Mucosa of descending colon (tissue), 3 donors: ENCODE results near the gene ANKRD13A. TPM values are rescaled to one million over a fixed set of nuclear protein-coding genes. Genes with fewer than 3 reads are reported as not detected.

Experiments used
- ATAC-seq: fragments of 200-7000 bp; cut with Tn5 transposase; one replicate; pipeline ENCODE4 v1.9.1; 2020; ENCODE audit warnings: mild to moderate bottlenecking, moderate library complexity
- DNase-seq, 3 donors: peaks; one replicate each; pipeline ENCODE4 v3.0.0-alpha.2; 2020
- H3K36me3 ChIP-seq: fragments of 200-600 bp; one replicate; pipeline ENCODE4 v1.8.0; 2021; ENCODE audit warnings: low read depth, mild to moderate bottlenecking
- H3K4me1 ChIP-seq: fragments of 200-600 bp; one replicate; pipeline ENCODE4 v1.8.0; 2021; ENCODE audit warnings: low read depth, mild to moderate bottlenecking
- H3K4me3 ChIP-seq: fragments of 200-600 bp; one replicate; pipeline ENCODE4 v1.8.0; 2021; ENCODE audit warnings: mild to moderate bottlenecking
- H3K9me3 ChIP-seq: fragments of 200-600 bp; one replicate; pipeline ENCODE4 v1.8.0; 2021; ENCODE audit warnings: mild to moderate bottlenecking
- intact Hi-C, 2 donors: fragments of 100-400 bp; cut with DNase I in 1 of 2; cut with micrococcal nuclease in 1 of 2; formaldehyde crosslinking; loops; one replicate each; pipeline versions ENCODE4 v1.11.0 to v1.11.1; 2022; cut with DNase I, micrococcal nuclease
- total RNA-seq, 3 donors: library from RNA; stranded (reverse); fragmentation: NEBNext Ultra II Directional in 2 of 3; extraction: Animal tissue kit (Norgen Biotek cat#: 25700) in 2 of 3; gene quantifications; one replicate each; pipeline versions ENCODE4 v1.2.1 to v1.2.4, GENCODE V29; 2021 to 2023
- TF ChIP-seq, protein P1 (sequence below): fragments of 200-600 bp; IDR thresholded peaks from one replicate; pipeline ENCODE4 v1.8.0; 2022; ENCODE audit warnings: antibody characterized with exemption, mild to moderate bottlenecking
- donor health status: DM: no; HTN: no; CAD: no; lungs with moderate emphysema.
- donor health status: DM: no; HTN: no; CAD: no.
- donor health status: DM: no; HTN: yes; CAD: no.

Gene ANKRD13A
- total RNA-seq, 3 donors from 2014 or later, result 56.0 to 75.2 (median 63.9) TPM

DNA sequence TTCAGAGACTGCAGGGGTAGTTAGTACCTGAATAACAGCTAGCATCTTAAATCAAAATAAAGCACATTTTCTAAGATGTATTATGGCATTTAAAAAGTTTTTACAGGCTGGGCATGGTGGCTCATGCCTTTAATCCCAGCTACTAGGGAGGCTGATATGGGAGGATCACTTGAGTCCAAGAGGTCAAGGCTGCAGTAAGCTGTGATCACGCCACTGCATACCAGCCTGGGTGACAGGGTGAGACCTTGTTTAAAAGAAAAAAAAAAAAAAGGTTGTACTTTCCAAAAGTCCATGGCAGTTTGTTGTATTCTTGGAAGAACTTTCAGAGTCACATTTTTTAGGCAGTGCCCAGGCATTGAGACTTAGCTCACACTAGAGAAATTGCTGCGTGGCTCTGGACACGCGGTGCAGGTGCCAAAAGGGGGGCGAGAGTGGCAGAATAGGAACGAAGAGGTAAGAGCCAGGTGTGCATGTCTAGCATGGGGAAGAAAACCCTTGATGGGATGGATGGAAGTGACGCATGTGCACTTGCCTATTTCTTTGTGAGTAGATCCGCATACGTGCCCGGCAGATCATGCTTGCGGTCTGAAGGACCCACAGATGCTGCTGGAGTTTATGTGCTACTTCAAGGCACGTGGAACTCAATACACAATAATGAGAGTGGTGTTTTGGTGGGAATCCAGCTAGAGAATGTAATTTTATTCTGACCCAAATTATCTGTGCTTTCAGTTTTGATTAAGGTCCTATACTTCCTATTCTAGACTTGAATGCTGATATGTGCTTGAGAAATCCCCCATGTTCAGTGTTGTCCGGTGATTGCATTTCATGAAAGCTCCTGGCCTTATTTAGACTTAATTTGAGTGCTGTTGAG is 11.9 kb downstream of the ANKRD13A start:
- H3K4me3 ChIP-seq, result no peak overlapping the region
- H3K36me3 ChIP-seq, result no peaks in the 10 kb centered on the region
- ATAC-seq (peak; percentile 61), DNase-seq (no peak)
- H3K4me1 ChIP-seq, result peaks cover 3% of the 10 kb centered on the region
- TF ChIP-seq, protein P1, sequence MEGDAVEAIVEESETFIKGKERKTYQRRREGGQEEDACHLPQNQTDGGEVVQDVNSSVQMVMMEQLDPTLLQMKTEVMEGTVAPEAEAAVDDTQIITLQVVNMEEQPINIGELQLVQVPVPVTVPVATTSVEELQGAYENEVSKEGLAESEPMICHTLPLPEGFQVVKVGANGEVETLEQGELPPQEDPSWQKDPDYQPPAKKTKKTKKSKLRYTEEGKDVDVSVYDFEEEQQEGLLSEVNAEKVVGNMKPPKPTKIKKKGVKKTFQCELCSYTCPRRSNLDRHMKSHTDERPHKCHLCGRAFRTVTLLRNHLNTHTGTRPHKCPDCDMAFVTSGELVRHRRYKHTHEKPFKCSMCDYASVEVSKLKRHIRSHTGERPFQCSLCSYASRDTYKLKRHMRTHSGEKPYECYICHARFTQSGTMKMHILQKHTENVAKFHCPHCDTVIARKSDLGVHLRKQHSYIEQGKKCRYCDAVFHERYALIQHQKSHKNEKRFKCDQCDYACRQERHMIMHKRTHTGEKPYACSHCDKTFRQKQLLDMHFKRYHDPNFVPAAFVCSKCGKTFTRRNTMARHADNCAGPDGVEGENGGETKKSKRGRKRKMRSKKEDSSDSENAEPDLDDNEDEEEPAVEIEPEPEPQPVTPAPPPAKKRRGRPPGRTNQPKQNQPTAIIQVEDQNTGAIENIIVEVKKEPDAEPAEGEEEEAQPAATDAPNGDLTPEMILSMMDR, result no peak
- intact Hi-C loops, result no loop called here
- H3K9me3 ChIP-seq, result no peaks in the 10 kb centered on the region

DNA sequence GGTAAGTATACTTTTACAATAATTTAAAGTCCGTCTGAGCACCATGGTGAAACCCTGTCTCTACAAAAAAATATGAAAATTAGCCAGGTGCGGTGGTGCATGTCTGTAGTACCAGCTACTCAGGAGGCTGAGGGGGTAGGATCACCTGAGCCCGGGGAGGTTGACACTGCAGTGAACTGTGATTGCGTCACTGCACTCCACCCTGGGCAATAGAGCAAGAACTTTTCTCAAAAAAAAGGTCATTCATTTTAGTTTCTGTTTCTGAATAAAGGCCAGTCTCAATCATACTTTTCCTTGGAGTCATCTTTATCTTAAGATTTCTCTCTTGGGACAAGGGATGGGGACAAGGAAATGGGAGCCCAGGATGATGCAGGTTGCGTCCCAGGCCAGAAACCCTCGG is 12.9 kb downstream of the ANKRD13A start:
- H3K4me3 ChIP-seq, result no peak overlapping the region
- DNase-seq (peak in 1 of 3 donors; percentile 67), ATAC-seq (peak; percentile 82)
- no peaks in the 10 kb centered on the region for H3K36me3 ChIP-seq
- TF ChIP-seq, protein P1, result no peak
- peaks cover 3% of the 10 kb centered on the region for H3K4me1 ChIP-seq
- H3K9me3 ChIP-seq, result no peaks in the 10 kb centered on the region
- intact Hi-C loops, result no loop called here

DNA sequence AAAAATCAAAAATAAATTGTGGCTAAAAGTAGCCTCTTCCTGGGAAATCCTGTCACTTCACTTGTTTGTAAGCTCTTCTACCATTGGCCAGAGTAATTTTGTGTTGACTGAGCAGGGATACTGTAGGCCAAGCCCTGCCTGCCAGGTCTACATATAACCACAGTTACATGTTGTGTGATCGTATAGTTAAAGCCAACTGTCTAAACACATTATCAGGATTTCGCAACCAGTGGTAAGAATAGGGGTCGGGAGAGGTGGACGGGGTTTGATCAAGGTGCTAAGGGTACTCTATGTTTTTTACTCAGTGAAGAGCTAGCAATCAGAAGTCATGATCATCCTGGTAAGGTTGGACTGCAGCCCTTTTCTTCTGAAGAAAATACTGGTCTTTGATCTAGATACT is 13.4 kb downstream of the ANKRD13A start:
- ATAC-seq (no peak), DNase-seq (no peak)
- no peak overlapping the region for H3K4me3 ChIP-seq
- H3K4me1 ChIP-seq, result peaks cover 3% of the 10 kb centered on the region
- no peaks in the 10 kb centered on the region for H3K9me3 ChIP-seq
- no peaks in the 10 kb centered on the region for H3K36me3 ChIP-seq
- TF ChIP-seq, protein P1, result no peak
- intact Hi-C loops, result no loop called here

DNA sequence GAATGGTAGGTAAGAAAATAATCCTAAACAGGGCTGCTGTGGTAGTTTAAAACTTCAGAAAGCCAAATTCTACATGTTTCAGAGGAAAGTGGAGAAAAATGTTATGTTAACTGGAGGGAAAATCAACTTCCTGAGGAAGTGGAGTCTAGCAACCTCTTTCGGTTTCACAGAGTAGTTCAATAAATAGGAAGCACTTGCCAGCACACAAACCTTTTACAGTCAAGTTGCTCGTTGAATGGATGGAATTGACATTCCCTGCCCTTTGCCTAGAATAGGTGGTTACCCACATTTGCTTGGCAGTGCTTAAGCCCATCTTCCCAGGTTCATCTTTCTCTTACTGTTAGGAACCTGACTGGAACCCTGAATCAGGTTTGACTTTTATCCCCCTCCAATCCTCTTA is 15.9 kb downstream of the ANKRD13A start:
- intact Hi-C loops, result no loop called here
- TF ChIP-seq, protein P1, result no peak
- H3K9me3 ChIP-seq, result no peaks in the 10 kb centered on the region
- DNase-seq, result no peak
- ATAC-seq, result peak; percentile 31
- no peak overlapping the region for H3K4me3 ChIP-seq
- peaks cover 3% of the 10 kb centered on the region for H3K4me1 ChIP-seq
- no peaks in the 10 kb centered on the region for H3K36me3 ChIP-seq

DNA sequence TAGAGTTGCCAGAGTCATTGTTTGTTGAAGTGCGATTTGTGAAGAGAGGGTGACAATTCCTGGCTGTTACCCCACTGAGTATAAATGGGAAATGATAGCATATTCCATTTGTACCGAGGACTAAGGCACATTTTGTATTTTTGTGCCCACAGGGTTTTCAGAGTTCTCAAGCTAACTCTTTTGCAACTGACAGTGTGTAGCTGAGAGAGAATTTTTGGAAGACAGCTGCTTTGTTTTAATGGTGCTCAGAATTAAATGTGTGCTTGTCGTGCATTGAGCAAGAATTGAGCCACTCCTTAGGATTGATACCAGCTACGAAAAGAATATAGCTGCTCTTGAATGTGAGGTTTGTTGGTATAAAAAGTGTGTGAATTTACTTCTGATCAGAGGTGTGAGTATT is 21.7 kb downstream of the ANKRD13A start:
- Histone ChIP-seq H3K4me1 (no peaks in the 10 kb centered on the region), H3K36me3 (no peaks in the 10 kb centered on the region), H3K4me3 (no peak overlapping the region), H3K9me3 (no peaks in the 10 kb centered on the region)
- DNase-seq (no peak), ATAC-seq (no peak)
- TF ChIP-seq, protein P1, result no peak
- intact Hi-C loops, result no loop called here
